ENCODE data around the gene HK3.

The HK3 gene

GRCh38 chr5:176902102-176902814 is 3.1 kb upstream of the HK3 start:
- DNase-seq: no peak

GRCh38 chr5:176901260-176902101 is 2.3 kb upstream of the HK3 start:
- no peak for DNase-seq

- DNase-seq: no peak
These were observed 1.6 kb upstream of the HK3 start for GRCh38 chr5:176900780-176901204.

- DNase-seq: no peak
These were observed 1.0 kb upstream of the HK3 start for GRCh38 chr5:176899946-176900779.

- DNase-seq: no peak
These were observed 1.9 kb downstream of the HK3 start for GRCh38 chr5:176897263-176897662.

GRCh38 chr5:176895831-176896230 is 3.3 kb downstream of the HK3 start:
- DNase-seq: no peak

GRCh38 chr5:176894298-176894697 is 4.8 kb downstream of the HK3 start:
- DNase-seq: no peak

- DNase-seq: no peak
These were observed 6.5 kb downstream of the HK3 start for GRCh38 chr5:176892663-176893062.

GRCh38 chr5:176891331-176891958 is 7.7 kb downstream of the HK3 start:
- DNase-seq: no peak

- no peak for DNase-seq
These were observed 8.5 kb downstream of the HK3 start for GRCh38 chr5:176890455-176891330.

- no peak for DNase-seq
These were observed 9.5 kb downstream of the HK3 start for GRCh38 chr5:176889321-176890280.

- DNase-seq: no peak
These were observed 10.3 kb downstream of the HK3 start for GRCh38 chr5:176888865-176889165.

GRCh38 chr5:176888016-176888864 is 10.9 kb downstream of the HK3 start:
- no peak for DNase-seq

- DNase-seq: no peak
These were observed 11.8 kb downstream of the HK3 start for GRCh38 chr5:176887252-176887849.

GRCh38 chr5:176886336-176887251 is 12.6 kb downstream of the HK3 start:
- DNase-seq: no peak

- DNase-seq: no peak
These were observed 14.6 kb downstream of the HK3 start for GRCh38 chr5:176884571-176884890.

- no peak for DNase-seq
These were observed 15.2 kb downstream of the HK3 start for GRCh38 chr5:176883700-176884570.

- no peak for DNase-seq
These were observed 16.6 kb downstream of the HK3 start for GRCh38 chr5:176882567-176882903.

Data from fibroblast of skin of right quadriceps (primary cell).